Keratinocyte (primary cell): ENCODE data around the gene RPH3AL. TPM values are rescaled to one million over a fixed set of nuclear protein-coding genes. Genes with fewer than 3 reads are reported as not detected.

Source experiments
- DNase-seq: peaks from one replicate; pipeline ENCODE4 v3.0.0-alpha.2; 2011; ENCODE audit warnings: low read depth, missing footprints, low spot score
- FAIRE-seq: peaks from 2 replicates; lab custom pipeline; 2011; peaks lifted over from hg19 to GRCh38; lab: Jason Lieb, UNC
- H2AFZ ChIP-seq: 2 replicates; pipeline ENCODE4 v1.6.0; 2012; ENCODE audit warnings: low read length, control low read depth, inconsistent platforms; ENCODE audit not compliant: control insufficient read depth
- H3K27ac ChIP-seq: 2 replicates; pipeline ENCODE4 v1.5.1; 2011; ENCODE audit warnings: low read length; ENCODE audit not compliant: control insufficient read depth, insufficient read depth
- H3K27me3 ChIP-seq: 3 replicates; pipeline ENCODE4 v1.6.0; 2011; ENCODE audit warnings: low read length; ENCODE audit not compliant: control insufficient read depth, insufficient read depth; ENCODE audit errors: extremely low read depth
- H3K36me3 ChIP-seq, 2 experiments: 2 replicates in 1 of 2; 3 replicates in 1 of 2; pipeline ENCODE4 v1.5.1; 2011; ENCODE audit warnings: low read length in 2 of 2, mild to moderate bottlenecking in 1 of 2; ENCODE audit not compliant: control insufficient read depth in 2 of 2, insufficient read depth in 2 of 2; ENCODE audit errors: extremely low read depth in 1 of 2
- H3K4me1 ChIP-seq: 3 replicates; pipeline ENCODE4 v1.5.1; 2011; ENCODE audit warnings: low read length; ENCODE audit not compliant: control insufficient read depth, insufficient read depth; ENCODE audit errors: extremely low read depth
- H3K4me2 ChIP-seq: 3 replicates; pipeline ENCODE4 v1.6.0; 2011; ENCODE audit warnings: low read depth, low read length; ENCODE audit not compliant: control insufficient read depth, insufficient read depth; ENCODE audit errors: extremely low read depth
- H3K4me3 ChIP-seq, 3 experiments: fragments of 200-600 bp in 1 of 3; sonication (generic) in 1 of 3; 2 replicates in 2 of 3; 3 replicates in 1 of 3; pipeline ENCODE4 v1.5.1; 2011 to 2016; ENCODE audit warnings: low read length in 3 of 3, mild to moderate bottlenecking in 3 of 3, control low read depth in 2 of 3, inconsistent platforms in 1 of 3, low read depth in 1 of 3, mixed read lengths in 1 of 3, mixed run types in 1 of 3, moderate library complexity in 1 of 3; ENCODE audit not compliant: control insufficient read depth in 2 of 3, insufficient read depth in 2 of 3; ENCODE audit errors: extremely low read depth in 1 of 3
- H3K79me2 ChIP-seq: 2 replicates; pipeline ENCODE4 v1.6.0; 2012; ENCODE audit warnings: low read length; ENCODE audit not compliant: control insufficient read depth, insufficient read depth
- H3K9ac ChIP-seq: 3 replicates; pipeline ENCODE4 v1.6.0; 2011; ENCODE audit warnings: low read length; ENCODE audit not compliant: control insufficient read depth, insufficient read depth; ENCODE audit errors: extremely low read depth
- H3K9me1 ChIP-seq: 3 replicates; pipeline ENCODE4 v1.6.0; 2011; ENCODE audit warnings: low read length; ENCODE audit not compliant: control insufficient read depth, insufficient read depth; ENCODE audit errors: extremely low read depth
- H3K9me3 ChIP-seq: 2 replicates; pipeline ENCODE4 v1.5.1; 2012; ENCODE audit warnings: low read depth, low read length; ENCODE audit not compliant: control insufficient read depth
- H4K20me1 ChIP-seq: 3 replicates; pipeline ENCODE4 v1.6.0; 2011; ENCODE audit warnings: low read length; ENCODE audit not compliant: control insufficient read depth, insufficient read depth; ENCODE audit errors: extremely low read depth
- CTCF ChIP-seq, 3 experiments: IDR thresholded peaks in 1 of 3; conservative IDR thresholded peaks in 1 of 3; optimal IDR thresholded peaks in 1 of 3; 2 replicates in 2 of 3; 3 replicates in 1 of 3; pipeline versions ENCODE3 to v1.5.1; 2011; ENCODE audit warnings: low read length in 3 of 3, mild to moderate bottlenecking in 3 of 3, moderate library complexity in 2 of 3, control low read depth in 1 of 3, inconsistent platforms in 1 of 3; ENCODE audit not compliant: insufficient read depth in 2 of 3; ENCODE audit errors: extremely low read depth in 1 of 3
- EZH2 ChIP-seq: IDR thresholded peaks from one replicate; pipeline ENCODE4 v1.6.1; 2012; ENCODE audit warnings: inconsistent platforms, mild to moderate bottlenecking, low read length, moderate library complexity
- dilution Hi-C: fragments of 300-500 bp; cut with MboI; formaldehyde crosslinking; loops from one replicate; pipeline ENCODE4 v1.7.0; 2020; ENCODE audit warnings: low sequenced_read_pairs; ENCODE audit not compliant: extremely low pct_ligation_motif_present
- polyA plus RNA-seq, 5 experiments: library from polyadenylated mRNA; depleted of rRNA in 3 of 5; stranded (reverse) in 3 of 5; stranded (forward) in 1 of 5; unstranded in 1 of 5; fragments of >200 nt; gene quantifications; 1 replicate in 1 of 5; 2 replicates in 3 of 5; 3 replicates in 1 of 5; pipeline versions ENCODE4 v1.2.1 to v1.2.3, GENCODE V29; 2011 to 2012; ENCODE audit warnings: missing spikeins in 2 of 5, low read depth in 1 of 5, low replicate concordance in 1 of 5

Gene RPH3AL
- polyA plus RNA-seq, 1 donor (not counting 4 experiments of a cell fraction or from before 2014, with no cell fraction given), result 0.31 TPM

- H3K9me1 ChIP-seq, result no peaks in the 10 kb centered on the region
- H3K4me3 ChIP-seq, result no peak overlapping the region
- peaks cover 5% of the 10 kb centered on the region for H3K9me3 ChIP-seq
- no peaks in the 10 kb centered on the region for H4K20me1 ChIP-seq
- TF ChIP-seq CTCF (optimal IDR thresholded peaks at IDR 0.05 in 1 of 3, IDR thresholded peaks at IDR 0.05 in 1 of 3, conservative IDR thresholded peaks at IDR 0.05 in 1 of 3; ENCODE audit: extremely low read depth in 1 of 3, insufficient read depth in 2 of 3, low read length in 3 of 3) (no peak), EZH2 (no peak)
- H3K27me3 ChIP-seq, result no peaks in the 10 kb centered on the region
- H2AFZ ChIP-seq, result no peak overlapping the region
- no peaks in the 10 kb centered on the region for H3K36me3 ChIP-seq
- FAIRE-seq (no peak), DNase-seq (no peak)
- dilution Hi-C loops, result no loop called here
- no peak overlapping the region for H3K4me2 ChIP-seq
- no peaks in the 10 kb centered on the region for H3K4me1 ChIP-seq
- H3K79me2 ChIP-seq, result no peaks in the 10 kb centered on the region
- H3K27ac ChIP-seq, result no peak overlapping the region
- no peak overlapping the region for H3K9ac ChIP-seq
Observed at GRCh38 chr17:312476-313148, 40.0 kb downstream of the RPH3AL start.

- Histone ChIP-seq H3K9me3 (peaks cover 5% of the 10 kb centered on the region), H3K27ac (no peak overlapping the region), H2AFZ (no peak overlapping the region), H3K27me3 (no peaks in the 10 kb centered on the region), H3K4me3 (no peak overlapping the region), H3K4me1 (no peaks in the 10 kb centered on the region), H3K9ac (no peak overlapping the region), H3K79me2 (no peaks in the 10 kb centered on the region), H3K36me3 (no peaks in the 10 kb centered on the region), H4K20me1 (no peaks in the 10 kb centered on the region), H3K9me1 (no peaks in the 10 kb centered on the region), H3K4me2 (no peak overlapping the region)
- DNase-seq (no peak), FAIRE-seq (no peak)
- TF ChIP-seq EZH2 (no peak), CTCF (optimal IDR thresholded peaks at IDR 0.05 in 1 of 3, IDR thresholded peaks at IDR 0.05 in 1 of 3, conservative IDR thresholded peaks at IDR 0.05 in 1 of 3; ENCODE audit: extremely low read depth in 1 of 3, insufficient read depth in 2 of 3, low read length in 3 of 3) (no peak)
- dilution Hi-C loops, result no loop called here
Observed at GRCh38 chr17:311119-311782, 41.4 kb downstream of the RPH3AL start.
